22Rv1 (cell line): ENCODE results near the gene PRKX.
"Not testable (repeated sequence)": the region's sequence is repeated elsewhere in the genome, so short reads cannot be mapped to it uniquely, and the experiment has no call there.

Experiments
- H3K27ac ChIP-seq: fragments of 450-650 bp; 2 replicates; pipeline ENCODE4 v1.5.1; 2017
- ZFX ChIP-seq: fragments of 450-650 bp; IDR thresholded peaks from 2 replicates; pipeline ENCODE4 v1.6.1; 2017; ENCODE audit warnings: antibody characterized with exemption, borderline replicate concordance
- TF ChIP-seq, protein P1 (sequence below): fragments of 450-650 bp; IDR thresholded peaks from 2 replicates; pipeline ENCODE4 v1.5.1; 2017; ENCODE audit warnings: mild to moderate bottlenecking

PRKX gene

DNA sequence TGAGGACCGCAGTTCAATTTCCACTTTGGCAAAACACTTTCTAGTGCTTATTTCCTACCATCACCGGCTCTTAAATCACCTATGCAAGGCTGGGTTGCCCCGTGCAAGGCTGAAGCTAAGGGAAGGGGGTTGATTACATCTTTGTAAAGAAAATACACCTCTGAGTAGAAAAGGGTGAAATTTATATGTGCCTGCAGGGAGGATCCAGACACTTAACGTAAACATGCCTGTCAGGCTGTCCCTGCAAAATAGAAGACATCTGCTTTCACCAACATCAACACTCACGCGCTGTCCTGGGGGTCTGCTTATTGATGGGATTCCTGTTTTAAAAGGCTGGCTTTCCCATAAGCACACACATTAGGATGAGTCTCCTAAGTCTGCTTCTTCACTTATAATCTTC is 92.0 kb downstream of the PRKX start:
- no peak overlapping the region for H3K27ac ChIP-seq
- no peak for TF ChIP-seq ZFX
- TF ChIP-seq, protein P1, sequence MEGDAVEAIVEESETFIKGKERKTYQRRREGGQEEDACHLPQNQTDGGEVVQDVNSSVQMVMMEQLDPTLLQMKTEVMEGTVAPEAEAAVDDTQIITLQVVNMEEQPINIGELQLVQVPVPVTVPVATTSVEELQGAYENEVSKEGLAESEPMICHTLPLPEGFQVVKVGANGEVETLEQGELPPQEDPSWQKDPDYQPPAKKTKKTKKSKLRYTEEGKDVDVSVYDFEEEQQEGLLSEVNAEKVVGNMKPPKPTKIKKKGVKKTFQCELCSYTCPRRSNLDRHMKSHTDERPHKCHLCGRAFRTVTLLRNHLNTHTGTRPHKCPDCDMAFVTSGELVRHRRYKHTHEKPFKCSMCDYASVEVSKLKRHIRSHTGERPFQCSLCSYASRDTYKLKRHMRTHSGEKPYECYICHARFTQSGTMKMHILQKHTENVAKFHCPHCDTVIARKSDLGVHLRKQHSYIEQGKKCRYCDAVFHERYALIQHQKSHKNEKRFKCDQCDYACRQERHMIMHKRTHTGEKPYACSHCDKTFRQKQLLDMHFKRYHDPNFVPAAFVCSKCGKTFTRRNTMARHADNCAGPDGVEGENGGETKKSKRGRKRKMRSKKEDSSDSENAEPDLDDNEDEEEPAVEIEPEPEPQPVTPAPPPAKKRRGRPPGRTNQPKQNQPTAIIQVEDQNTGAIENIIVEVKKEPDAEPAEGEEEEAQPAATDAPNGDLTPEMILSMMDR, result no peak

DNA sequence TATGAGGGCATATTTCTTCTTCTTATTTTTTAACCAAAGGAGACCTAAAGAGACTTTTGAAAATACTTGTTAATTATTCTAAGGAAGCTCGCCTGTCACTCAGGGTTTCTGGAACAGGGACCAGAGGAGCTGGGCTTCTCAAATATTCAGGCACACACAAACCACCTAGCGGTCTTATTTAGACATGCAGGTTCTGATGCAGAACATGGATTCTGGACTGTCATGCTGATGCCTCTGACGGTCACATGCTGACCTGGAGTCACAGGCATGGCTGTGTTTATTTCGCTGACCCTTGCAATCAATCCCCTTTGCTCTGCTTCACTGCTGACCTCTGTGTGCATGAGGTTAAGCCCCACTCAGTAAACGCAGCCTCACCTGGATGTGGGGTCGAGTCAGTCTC is 101.7 kb downstream of the PRKX start:
- H3K27ac ChIP-seq, result not testable (repeated sequence)

DNA sequence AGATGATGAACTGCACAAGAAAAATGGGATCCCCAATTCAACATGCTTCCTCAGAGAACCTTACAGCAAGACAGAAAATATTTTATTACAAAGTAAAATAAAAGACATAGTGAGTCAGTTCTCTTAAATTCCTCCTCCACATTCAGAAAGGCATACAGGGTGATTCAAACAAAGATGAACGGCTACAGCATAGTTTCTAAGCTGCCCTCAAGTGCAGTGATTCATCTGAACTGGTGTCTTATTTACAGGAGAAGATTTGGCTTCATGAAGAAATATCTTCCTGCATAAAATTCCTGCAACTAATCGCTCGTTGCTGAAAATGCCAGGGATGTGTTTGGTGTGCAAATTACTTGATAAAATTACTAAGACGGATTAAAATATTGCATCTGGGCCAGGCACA is 103.6 kb downstream of the PRKX start:
- no peak overlapping the region for H3K27ac ChIP-seq
- TF ChIP-seq, protein P1, result no peak
- TF ChIP-seq ZFX, result no peak

DNA sequence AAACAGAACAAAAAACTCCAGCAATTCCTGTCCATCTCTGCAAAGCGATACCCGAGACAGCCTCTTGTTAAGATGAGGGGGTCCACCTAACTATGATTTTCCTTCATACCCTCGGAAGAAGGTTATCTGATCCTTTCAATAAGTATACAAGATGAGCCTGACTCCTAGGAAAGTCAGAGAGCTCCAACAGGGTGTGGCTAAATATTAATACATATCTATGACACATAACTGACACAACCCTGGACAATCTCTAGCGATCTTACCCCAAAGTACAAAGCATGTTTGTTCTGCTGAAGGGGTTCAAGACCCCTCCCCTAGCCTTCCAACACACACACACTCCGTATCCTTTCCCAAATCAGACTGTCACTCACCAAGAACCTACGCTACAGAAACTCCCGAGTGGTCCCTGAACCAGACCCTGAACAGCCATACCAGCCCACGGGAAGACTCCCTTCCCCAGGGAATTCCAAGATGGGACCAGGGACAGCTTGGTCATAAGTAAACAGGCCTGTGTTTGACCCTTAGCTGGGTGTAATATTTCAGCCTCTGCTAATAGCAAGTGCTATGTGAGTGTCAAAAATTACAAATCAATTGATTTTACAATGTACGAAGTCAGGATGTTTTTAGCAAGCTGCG is 110.3 kb downstream of the PRKX start:
- H3K27ac ChIP-seq, result no peak overlapping the region
- TF ChIP-seq, protein P1, result no peak
- TF ChIP-seq ZFX, result no peak

DNA sequence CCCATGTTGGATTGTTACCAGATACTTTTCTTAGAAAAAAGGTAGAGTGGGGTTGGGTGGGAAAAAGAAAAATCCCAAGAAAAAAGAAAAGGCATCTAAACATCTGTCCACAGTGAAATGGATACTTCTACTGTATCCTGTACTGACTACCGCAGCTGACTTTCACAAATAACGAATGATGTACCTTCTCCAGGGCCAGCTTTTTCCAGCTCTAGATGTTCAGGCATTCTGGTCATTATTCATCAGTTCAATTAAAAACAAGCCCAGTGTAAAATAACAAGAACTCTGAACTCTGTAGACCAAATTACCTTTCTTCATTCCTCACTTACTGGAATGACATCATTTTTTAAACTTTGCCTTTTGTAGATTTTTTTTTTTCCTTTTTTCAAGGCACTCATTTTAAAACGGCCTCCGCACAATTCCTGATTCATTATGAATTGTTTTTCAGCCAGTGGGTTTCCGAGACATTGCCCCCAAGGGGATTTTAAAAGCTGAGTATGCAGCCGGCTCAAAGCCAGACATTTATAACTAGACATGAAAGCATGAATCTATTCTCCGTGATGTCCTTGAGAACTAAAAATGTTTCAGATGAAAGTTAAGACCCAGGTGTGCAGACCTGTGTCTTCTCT is 113.5 kb downstream of the PRKX start:
- no peak overlapping the region for H3K27ac ChIP-seq
- no peak for TF ChIP-seq ZFX
- TF ChIP-seq, protein P1, result no peak

DNA sequence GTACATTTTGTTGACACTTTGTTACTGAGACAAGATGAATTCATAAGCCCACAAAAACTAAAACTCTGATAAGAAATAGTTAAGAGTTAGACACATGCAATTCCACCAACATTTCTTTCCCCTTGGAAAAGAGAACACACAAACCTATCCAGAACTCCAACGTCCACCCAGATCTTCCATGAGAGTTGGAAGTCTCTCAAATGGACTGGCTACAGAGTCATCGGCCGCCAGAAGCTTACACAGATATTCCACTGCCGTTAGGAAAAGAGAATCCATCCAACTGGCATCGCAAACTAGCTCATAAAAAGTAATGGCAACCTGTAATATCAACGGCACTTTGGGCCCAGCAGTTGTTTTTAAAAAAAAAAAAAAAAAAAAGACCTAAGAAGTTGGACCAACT is 114.7 kb downstream of the PRKX start:
- H3K27ac ChIP-seq, result no peak overlapping the region
- TF ChIP-seq, protein P1, result no peak
- no peak for TF ChIP-seq ZFX

DNA sequence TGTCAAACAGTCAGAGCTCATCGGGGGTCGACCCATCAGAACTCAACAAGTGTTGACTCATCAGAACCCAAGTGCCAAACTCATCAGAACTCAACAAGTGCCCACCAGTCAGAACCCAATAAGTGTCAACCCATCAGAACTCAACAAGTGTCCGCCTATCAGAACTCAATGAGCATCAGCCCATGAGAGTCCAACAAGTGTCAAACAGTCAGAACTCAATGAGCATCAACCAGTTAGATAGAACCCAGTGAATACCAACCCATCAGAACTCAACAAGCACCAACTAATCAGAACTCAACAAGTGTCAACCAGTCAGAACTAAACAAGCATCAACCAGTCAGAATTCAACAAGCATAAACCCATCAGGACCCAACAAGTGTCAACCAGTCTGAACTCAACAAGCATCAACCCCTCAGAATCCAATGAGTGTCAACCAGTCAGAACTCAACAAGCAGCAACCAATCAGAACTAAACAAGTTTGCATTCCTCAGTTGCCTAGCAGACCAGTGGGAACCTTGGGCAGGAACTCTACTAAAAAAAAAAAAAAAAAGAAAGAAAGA is 115.3 kb downstream of the PRKX start:
- H3K27ac ChIP-seq, result no peak overlapping the region
- TF ChIP-seq, protein P1, result no peak
- TF ChIP-seq ZFX, result no peak

DNA sequence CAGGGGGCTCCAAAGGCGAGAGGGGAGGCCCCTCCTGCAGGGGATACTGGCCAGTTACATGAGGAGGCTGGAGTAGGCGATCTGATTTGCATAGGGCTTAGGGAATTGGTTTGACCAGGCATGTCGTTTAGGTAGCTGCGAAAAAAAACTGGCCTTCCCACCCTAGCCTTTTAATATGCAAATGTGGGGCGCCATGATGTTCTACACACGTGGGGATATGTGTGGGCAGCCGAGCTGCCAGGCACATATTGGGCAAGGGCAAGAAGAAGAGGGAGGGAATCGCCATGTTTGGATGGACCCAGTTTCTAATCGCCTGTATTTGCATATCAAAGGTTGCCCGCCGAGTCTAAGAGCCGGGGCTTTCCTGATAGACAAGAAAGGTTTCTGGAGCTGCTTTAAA is 121.3 kb downstream of the PRKX start:
- TF ChIP-seq ZFX, result no peak
- TF ChIP-seq, protein P1, result no peak
- H3K27ac ChIP-seq, result no peak overlapping the region
